SK-N-SH treated with all-trans-retinoic acid at 6 μM for 48 hours (cell line): ENCODE measurements around the gene MED12.

Experiments used
- BACH2 ChIP-seq: fragments of 250-450 bp; sonication (Bioruptor Pico); IDR thresholded peaks from 2 replicates; pipeline ENCODE4 v1.9.0; 2021; ENCODE audit warnings: mild to moderate bottlenecking, borderline replicate concordance
- ESRRG ChIP-seq: fragments of 250-450 bp; sonication (Bioruptor Pico); IDR thresholded peaks from 2 replicates; pipeline ENCODE4 v1.6.1; 2021; ENCODE audit warnings: mild to moderate bottlenecking
- ISL1 ChIP-seq: fragments of 250-450 bp; sonication (Bioruptor Pico); IDR thresholded peaks from 2 replicates; pipeline ENCODE4 v2.1.2; 2022; ENCODE audit warnings: mild to moderate bottlenecking, moderate library complexity
- OSR1 ChIP-seq: fragments of 250-450 bp; sonication (Bioruptor Pico); IDR thresholded peaks from 2 replicates; pipeline ENCODE4 v1.8.0; 2022; ENCODE audit warnings: moderate library complexity, mild to moderate bottlenecking, inconsistent platforms
- RARB ChIP-seq: fragments of 250-450 bp; sonication (Bioruptor Pico); IDR thresholded peaks from 2 replicates; pipeline ENCODE4 v1.8.0; 2021; ENCODE audit warnings: mild to moderate bottlenecking, moderate library complexity
- SNAI2 ChIP-seq: fragments of 250-450 bp; sonication (Bioruptor Pico); IDR thresholded peaks from 2 replicates; pipeline ENCODE4 v1.5.0; 2020; ENCODE audit warnings: mild to moderate bottlenecking, moderate library complexity
- TOX ChIP-seq: fragments of 250-450 bp; sonication (Bioruptor Pico); IDR thresholded peaks from 2 replicates; pipeline ENCODE4 v1.8.0; 2021; ENCODE audit warnings: mild to moderate bottlenecking, moderate library complexity, borderline replicate concordance
- ZC3H10 ChIP-seq: fragments of 250-450 bp; sonication (Bioruptor Pico); IDR thresholded peaks from 2 replicates; pipeline ENCODE4 v1.5.1; 2021; ENCODE audit warnings: mild to moderate bottlenecking, moderate library complexity
- ZFP3 ChIP-seq: fragments of 250-450 bp; sonication (Bioruptor Pico); IDR thresholded peaks from 2 replicates; pipeline ENCODE4 v1.5.0; 2020; ENCODE audit warnings: mild to moderate bottlenecking, moderate library complexity
- ZFP30 ChIP-seq: fragments of 450-650 bp; formaldehyde crosslinking; IDR thresholded peaks from 2 replicates; pipeline ENCODE4 v1.5.0; 2022; ENCODE audit warnings: mild to moderate bottlenecking, moderate library complexity
- ZNF70 ChIP-seq: fragments of 450-650 bp; formaldehyde crosslinking; IDR thresholded peaks from 2 replicates; pipeline ENCODE4 v1.5.0; 2020; ENCODE audit warnings: mild to moderate bottlenecking, moderate library complexity
- TF ChIP-seq, protein P1 (sequence below): fragments of 250-450 bp; sonication (Bioruptor Pico); IDR thresholded peaks from 2 replicates; pipeline ENCODE4 v1.8.0; 2020; ENCODE audit warnings: mild to moderate bottlenecking, moderate library complexity, borderline replicate concordance
- TF ChIP-seq, protein P2 (sequence below): fragments of 250-450 bp; sonication (Bioruptor Pico); IDR thresholded peaks from 2 replicates; pipeline ENCODE4 v1.5.0; 2020; ENCODE audit warnings: mild to moderate bottlenecking, moderate library complexity
- TF ChIP-seq, protein P3 (sequence below): fragments of 250-450 bp; sonication (Bioruptor Pico); IDR thresholded peaks from 2 replicates; pipeline ENCODE4 v1.5.1; 2020; ENCODE audit warnings: low read depth, mild to moderate bottlenecking, moderate library complexity

DNA sequence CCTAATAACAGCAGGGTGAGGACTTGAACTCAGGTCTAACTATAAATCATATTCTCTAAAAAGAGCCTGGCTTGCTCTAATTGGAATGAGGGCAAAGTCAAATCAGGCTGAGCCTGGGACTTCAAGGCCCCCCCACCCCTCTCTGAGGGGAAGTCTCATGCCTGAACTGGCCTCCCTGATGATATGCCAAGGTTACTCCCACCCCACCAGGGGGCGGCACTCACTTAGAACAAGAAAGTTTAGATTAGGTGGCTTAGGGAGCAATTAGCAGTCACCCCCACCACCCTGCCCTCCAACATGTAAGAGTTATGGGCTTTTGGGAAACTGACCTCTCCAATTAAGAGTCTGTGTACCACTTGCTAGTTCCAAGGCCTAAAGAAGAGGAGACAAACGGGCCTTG lies 20.1 kb upstream of the MED12 start:
- TF ChIP-seq RARB (CRISPR knock-in tag) (no peak), ESRRG (no peak), ZNF70 (CRISPR knock-in tag) (no peak), OSR1 (CRISPR knock-in tag) (no peak), BACH2 (no peak), ZFP30 (no peak), ISL1 (no peak), SNAI2 (CRISPR knock-in tag) (no peak), ZFP3 (CRISPR knock-in tag) (no peak), ZC3H10 (CRISPR knock-in tag) (no peak), TOX (no peak)
- TF ChIP-seq, protein P1, sequence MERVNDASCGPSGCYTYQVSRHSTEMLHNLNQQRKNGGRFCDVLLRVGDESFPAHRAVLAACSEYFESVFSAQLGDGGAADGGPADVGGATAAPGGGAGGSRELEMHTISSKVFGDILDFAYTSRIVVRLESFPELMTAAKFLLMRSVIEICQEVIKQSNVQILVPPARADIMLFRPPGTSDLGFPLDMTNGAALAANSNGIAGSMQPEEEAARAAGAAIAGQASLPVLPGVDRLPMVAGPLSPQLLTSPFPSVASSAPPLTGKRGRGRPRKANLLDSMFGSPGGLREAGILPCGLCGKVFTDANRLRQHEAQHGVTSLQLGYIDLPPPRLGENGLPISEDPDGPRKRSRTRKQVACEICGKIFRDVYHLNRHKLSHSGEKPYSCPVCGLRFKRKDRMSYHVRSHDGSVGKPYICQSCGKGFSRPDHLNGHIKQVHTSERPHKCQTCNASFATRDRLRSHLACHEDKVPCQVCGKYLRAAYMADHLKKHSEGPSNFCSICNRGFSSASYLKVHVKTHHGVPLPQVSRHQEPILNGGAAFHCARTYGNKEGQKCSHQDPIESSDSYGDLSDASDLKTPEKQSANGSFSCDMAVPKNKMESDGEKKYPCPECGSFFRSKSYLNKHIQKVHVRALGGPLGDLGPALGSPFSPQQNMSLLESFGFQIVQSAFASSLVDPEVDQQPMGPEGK (CRISPR knock-in tag) = no peak
- TF ChIP-seq, protein P2, sequence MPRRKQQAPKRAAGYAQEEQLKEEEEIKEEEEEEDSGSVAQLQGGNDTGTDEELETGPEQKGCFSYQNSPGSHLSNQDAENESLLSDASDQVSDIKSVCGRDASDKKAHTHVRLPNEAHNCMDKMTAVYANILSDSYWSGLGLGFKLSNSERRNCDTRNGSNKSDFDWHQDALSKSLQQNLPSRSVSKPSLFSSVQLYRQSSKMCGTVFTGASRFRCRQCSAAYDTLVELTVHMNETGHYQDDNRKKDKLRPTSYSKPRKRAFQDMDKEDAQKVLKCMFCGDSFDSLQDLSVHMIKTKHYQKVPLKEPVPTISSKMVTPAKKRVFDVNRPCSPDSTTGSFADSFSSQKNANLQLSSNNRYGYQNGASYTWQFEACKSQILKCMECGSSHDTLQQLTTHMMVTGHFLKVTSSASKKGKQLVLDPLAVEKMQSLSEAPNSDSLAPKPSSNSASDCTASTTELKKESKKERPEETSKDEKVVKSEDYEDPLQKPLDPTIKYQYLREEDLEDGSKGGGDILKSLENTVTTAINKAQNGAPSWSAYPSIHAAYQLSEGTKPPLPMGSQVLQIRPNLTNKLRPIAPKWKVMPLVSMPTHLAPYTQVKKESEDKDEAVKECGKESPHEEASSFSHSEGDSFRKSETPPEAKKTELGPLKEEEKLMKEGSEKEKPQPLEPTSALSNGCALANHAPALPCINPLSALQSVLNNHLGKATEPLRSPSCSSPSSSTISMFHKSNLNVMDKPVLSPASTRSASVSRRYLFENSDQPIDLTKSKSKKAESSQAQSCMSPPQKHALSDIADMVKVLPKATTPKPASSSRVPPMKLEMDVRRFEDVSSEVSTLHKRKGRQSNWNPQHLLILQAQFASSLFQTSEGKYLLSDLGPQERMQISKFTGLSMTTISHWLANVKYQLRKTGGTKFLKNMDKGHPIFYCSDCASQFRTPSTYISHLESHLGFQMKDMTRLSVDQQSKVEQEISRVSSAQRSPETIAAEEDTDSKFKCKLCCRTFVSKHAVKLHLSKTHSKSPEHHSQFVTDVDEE (CRISPR knock-in tag) = no peak
- TF ChIP-seq, protein P3, sequence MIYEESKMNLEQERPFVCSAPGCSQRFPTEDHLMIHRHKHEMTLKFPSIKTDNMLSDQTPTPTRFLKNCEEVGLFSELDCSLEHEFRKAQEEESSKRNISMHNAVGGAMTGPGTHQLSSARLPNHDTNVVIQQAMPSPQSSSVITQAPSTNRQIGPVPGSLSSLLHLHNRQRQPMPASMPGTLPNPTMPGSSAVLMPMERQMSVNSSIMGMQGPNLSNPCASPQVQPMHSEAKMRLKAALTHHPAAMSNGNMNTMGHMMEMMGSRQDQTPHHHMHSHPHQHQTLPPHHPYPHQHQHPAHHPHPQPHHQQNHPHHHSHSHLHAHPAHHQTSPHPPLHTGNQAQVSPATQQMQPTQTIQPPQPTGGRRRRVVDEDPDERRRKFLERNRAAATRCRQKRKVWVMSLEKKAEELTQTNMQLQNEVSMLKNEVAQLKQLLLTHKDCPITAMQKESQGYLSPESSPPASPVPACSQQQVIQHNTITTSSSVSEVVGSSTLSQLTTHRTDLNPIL (CRISPR knock-in tag) = no peak
